Liver (tissue), 3 donors: ENCODE measurements around the gene MYO9A.

ENCODE experiments used
- EGR1 ChIP-seq, 2 donors: IDR thresholded peaks; 2 replicates each; pipeline ENCODE4 v1.6.1; 2016 to 2018; ENCODE audit warnings: antibody characterized with exemption in 2 of 2, low read depth in 2 of 2
- HNF4A ChIP-seq, 2 donors: conservative IDR thresholded peaks; 2 replicates each; pipeline ENCODE4 v1.6.1; 2016; ENCODE audit warnings: antibody characterized with exemption in 2 of 2, mild to moderate bottlenecking in 2 of 2
- JUND ChIP-seq, 2 donors: IDR thresholded peaks; 2 replicates each; pipeline ENCODE4 v1.6.1; 2016; ENCODE audit warnings: antibody characterized with exemption in 2 of 2
- RAD21 ChIP-seq, 2 donors: IDR thresholded peaks; 2 replicates each; pipeline ENCODE4 v1.6.1; 2016; ENCODE audit warnings: antibody characterized with exemption in 2 of 2, mild to moderate bottlenecking in 2 of 2
- RXRA ChIP-seq, 2 donors: IDR thresholded peaks; 2 replicates each; pipeline ENCODE4 v1.6.1; 2017 to 2018; ENCODE audit warnings: antibody characterized with exemption in 2 of 2, mild to moderate bottlenecking in 1 of 2
- SP1 ChIP-seq: IDR thresholded peaks from 2 replicates; pipeline ENCODE4 v1.6.1; 2018; ENCODE audit warnings: antibody characterized with exemption, mild to moderate bottlenecking
- TAF1 ChIP-seq: conservative IDR thresholded peaks from 2 replicates; pipeline ENCODE4 v1.6.1; 2016; ENCODE audit warnings: antibody characterized with exemption, mild to moderate bottlenecking
- YY1 ChIP-seq: IDR thresholded peaks from 2 replicates; pipeline ENCODE4 v1.6.1; 2016; ENCODE audit warnings: antibody characterized with exemption, mild to moderate bottlenecking
- TF ChIP-seq, protein P1 (sequence below): fragments of 150-350 bp; IDR thresholded peaks from 2 replicates; pipeline ENCODE4 v1.5.1; 2017; ENCODE audit warnings: improper control_type of control experiment, low read depth, low read length; ENCODE audit not compliant: missing input control
- TF ChIP-seq, protein P2 (sequence below): IDR thresholded peaks from 2 replicates; pipeline ENCODE4 v1.6.1; 2016; ENCODE audit warnings: antibody characterized with exemption
- TF ChIP-seq, protein P3 (sequence below): IDR thresholded peaks from 2 replicates; pipeline ENCODE4 v1.6.1; 2016; ENCODE audit warnings: antibody characterized with exemption
- TF ChIP-seq, protein P4 (sequence below): IDR thresholded peaks from 2 replicates; pipeline ENCODE4 v1.6.1; 2016; ENCODE audit warnings: antibody characterized with exemption
- TF ChIP-seq, protein P5 (sequence below): IDR thresholded peaks from 2 replicates; pipeline ENCODE4 v1.6.1; 2016; ENCODE audit warnings: antibody characterized with exemption, mild to moderate bottlenecking
- donor health status: healthy.
- donor health status: healthy.

DNA sequence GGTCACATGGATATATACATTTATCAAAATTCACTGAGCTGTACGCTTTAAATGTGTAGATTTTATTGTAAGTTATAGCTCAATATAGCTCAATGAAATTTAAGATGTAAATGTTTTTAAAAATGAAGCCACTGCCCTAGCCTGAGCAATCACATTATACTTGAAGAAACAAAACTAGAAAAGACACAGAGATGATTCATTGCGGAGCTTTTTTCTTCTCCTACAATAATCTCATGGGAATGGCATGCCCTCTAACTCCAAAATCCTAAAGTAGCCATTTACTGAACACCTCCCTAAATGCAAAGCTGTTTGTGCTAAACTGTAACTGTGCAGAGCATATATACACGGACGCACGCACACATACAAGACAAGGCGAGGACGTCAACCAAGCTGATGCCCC, 84.2 kb downstream of the MYO9A start:
- TF ChIP-seq, protein P1, sequence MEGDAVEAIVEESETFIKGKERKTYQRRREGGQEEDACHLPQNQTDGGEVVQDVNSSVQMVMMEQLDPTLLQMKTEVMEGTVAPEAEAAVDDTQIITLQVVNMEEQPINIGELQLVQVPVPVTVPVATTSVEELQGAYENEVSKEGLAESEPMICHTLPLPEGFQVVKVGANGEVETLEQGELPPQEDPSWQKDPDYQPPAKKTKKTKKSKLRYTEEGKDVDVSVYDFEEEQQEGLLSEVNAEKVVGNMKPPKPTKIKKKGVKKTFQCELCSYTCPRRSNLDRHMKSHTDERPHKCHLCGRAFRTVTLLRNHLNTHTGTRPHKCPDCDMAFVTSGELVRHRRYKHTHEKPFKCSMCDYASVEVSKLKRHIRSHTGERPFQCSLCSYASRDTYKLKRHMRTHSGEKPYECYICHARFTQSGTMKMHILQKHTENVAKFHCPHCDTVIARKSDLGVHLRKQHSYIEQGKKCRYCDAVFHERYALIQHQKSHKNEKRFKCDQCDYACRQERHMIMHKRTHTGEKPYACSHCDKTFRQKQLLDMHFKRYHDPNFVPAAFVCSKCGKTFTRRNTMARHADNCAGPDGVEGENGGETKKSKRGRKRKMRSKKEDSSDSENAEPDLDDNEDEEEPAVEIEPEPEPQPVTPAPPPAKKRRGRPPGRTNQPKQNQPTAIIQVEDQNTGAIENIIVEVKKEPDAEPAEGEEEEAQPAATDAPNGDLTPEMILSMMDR: no peak
- TF ChIP-seq, protein P2, sequence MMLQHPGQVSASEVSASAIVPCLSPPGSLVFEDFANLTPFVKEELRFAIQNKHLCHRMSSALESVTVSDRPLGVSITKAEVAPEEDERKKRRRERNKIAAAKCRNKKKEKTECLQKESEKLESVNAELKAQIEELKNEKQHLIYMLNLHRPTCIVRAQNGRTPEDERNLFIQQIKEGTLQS: no peak
- TF ChIP-seq, protein P3, sequence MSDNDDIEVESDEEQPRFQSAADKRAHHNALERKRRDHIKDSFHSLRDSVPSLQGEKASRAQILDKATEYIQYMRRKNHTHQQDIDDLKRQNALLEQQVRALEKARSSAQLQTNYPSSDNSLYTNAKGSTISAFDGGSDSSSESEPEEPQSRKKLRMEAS: no peak
- TF ChIP-seq SP1 (no peak), TAF1 (no peak), RAD21 (IDR thresholded peaks at IDR 0.05) (no peak), JUND (IDR thresholded peaks at IDR 0.05) (no peak), HNF4A (conservative IDR thresholded peaks at IDR 0.05) (no peak), YY1 (no peak), EGR1 (IDR thresholded peaks at IDR 0.05; ENCODE audit: low read depth in 2 of 2) (no peak), RXRA (IDR thresholded peaks at IDR 0.05) (no peak)
- TF ChIP-seq, protein P4, sequence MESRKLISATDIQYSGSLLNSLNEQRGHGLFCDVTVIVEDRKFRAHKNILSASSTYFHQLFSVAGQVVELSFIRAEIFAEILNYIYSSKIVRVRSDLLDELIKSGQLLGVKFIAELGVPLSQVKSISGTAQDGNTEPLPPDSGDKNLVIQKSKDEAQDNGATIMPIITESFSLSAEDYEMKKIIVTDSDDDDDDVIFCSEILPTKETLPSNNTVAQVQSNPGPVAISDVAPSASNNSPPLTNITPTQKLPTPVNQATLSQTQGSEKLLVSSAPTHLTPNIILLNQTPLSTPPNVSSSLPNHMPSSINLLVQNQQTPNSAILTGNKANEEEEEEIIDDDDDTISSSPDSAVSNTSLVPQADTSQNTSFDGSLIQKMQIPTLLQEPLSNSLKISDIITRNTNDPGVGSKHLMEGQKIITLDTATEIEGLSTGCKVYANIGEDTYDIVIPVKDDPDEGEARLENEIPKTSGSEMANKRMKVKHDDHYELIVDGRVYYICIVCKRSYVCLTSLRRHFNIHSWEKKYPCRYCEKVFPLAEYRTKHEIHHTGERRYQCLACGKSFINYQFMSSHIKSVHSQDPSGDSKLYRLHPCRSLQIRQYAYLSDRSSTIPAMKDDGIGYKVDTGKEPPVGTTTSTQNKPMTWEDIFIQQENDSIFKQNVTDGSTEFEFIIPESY: no peak
- TF ChIP-seq, protein P5, sequence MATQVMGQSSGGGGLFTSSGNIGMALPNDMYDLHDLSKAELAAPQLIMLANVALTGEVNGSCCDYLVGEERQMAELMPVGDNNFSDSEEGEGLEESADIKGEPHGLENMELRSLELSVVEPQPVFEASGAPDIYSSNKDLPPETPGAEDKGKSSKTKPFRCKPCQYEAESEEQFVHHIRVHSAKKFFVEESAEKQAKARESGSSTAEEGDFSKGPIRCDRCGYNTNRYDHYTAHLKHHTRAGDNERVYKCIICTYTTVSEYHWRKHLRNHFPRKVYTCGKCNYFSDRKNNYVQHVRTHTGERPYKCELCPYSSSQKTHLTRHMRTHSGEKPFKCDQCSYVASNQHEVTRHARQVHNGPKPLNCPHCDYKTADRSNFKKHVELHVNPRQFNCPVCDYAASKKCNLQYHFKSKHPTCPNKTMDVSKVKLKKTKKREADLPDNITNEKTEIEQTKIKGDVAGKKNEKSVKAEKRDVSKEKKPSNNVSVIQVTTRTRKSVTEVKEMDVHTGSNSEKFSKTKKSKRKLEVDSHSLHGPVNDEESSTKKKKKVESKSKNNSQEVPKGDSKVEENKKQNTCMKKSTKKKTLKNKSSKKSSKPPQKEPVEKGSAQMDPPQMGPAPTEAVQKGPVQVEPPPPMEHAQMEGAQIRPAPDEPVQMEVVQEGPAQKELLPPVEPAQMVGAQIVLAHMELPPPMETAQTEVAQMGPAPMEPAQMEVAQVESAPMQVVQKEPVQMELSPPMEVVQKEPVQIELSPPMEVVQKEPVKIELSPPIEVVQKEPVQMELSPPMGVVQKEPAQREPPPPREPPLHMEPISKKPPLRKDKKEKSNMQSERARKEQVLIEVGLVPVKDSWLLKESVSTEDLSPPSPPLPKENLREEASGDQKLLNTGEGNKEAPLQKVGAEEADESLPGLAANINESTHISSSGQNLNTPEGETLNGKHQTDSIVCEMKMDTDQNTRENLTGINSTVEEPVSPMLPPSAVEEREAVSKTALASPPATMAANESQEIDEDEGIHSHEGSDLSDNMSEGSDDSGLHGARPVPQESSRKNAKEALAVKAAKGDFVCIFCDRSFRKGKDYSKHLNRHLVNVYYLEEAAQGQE: no peak
